HAP-1 (cell line): ENCODE data around the gene KLC4.

Source experiments
- DNase-seq, 2 experiments: peaks; one replicate each; pipeline ENCODE4 v3.0.0-alpha.2; 2016 to 2020; ENCODE audit warnings: low spot score in 2 of 2
- H3K27me3 ChIP-seq: fragments of 250-450 bp; sonication (Bioruptor Pico); 2 replicates; pipeline ENCODE4 v1.5.1; 2020; ENCODE audit warnings: low read depth, mild to moderate bottlenecking, moderate library complexity
- H3K36me3 ChIP-seq: fragments of 250-450 bp; sonication (Bioruptor Pico); replicated peaks from 2 replicates; pipeline ENCODE4 v1.5.1; 2020; ENCODE audit warnings: mild to moderate bottlenecking
- H3K4me1 ChIP-seq: fragments of 250-450 bp; sonication (Bioruptor Pico); 2 replicates; pipeline ENCODE4 v1.5.1; 2020; ENCODE audit warnings: mild to moderate bottlenecking
- H3K4me3 ChIP-seq: fragments of 250-450 bp; sonication (Bioruptor Pico); 2 replicates; pipeline ENCODE4 v1.5.1; 2020; ENCODE audit warnings: mild to moderate bottlenecking, moderate library complexity
- H3K9me3 ChIP-seq: fragments of 250-450 bp; sonication (Bioruptor Pico); 2 replicates; pipeline ENCODE4 v1.5.1; 2020; ENCODE audit warnings: mild to moderate bottlenecking, moderate library complexity
- in situ Hi-C: fragments of 300-500 bp; cut with MboI; formaldehyde crosslinking; loops from 3 replicates; pipeline ENCODE4 v1.14.3; 2020; ENCODE audit warnings: low sequenced_read_pairs, inconsistent platforms, mixed read lengths

The KLC4 gene

DNA sequence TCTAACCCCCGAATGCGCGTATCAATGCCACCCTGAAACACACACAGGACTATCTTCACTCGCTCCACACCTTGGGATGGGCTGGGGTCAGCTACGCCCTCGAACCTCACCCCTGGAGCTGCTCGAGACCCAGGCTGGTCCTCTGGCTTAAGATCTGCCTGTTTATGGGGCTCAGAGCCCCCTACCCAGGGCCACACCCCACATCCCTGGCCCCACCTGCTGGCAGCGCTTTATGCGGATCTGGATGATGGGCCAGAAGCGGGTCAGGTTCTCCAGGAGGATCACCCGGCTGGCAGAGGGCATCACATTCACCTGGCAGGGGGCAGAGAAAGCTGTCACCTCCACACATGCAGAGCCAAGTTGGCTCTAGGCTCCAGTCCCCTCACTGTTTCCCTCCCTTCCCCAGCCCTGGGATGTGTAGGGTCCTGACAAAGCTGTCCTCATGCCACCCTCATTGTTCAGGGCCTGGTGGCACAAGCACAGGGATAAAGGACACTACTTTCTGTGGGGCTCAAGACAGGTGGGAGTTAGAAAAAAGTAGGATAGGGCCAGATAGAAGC lies 14.0 kb upstream of the KLC4 start:
- no peaks in the 10 kb centered on the region for H3K9me3 ChIP-seq
- in situ Hi-C loops = no loop called here
- H3K36me3 ChIP-seq = peaks cover 81% of the 10 kb centered on the region
- no peak for DNase-seq
- no peaks in the 10 kb centered on the region for H3K27me3 ChIP-seq
- no peak overlapping the region for H3K4me3 ChIP-seq
- no peaks in the 10 kb centered on the region for H3K4me1 ChIP-seq

GRCh38 chr6:43047998-43048397 lies 11.4 kb upstream of the KLC4 start:
- in situ Hi-C loops = no loop called here
- H3K4me3 ChIP-seq = no peak overlapping the region
- DNase-seq = no peak
- no peaks in the 10 kb centered on the region for H3K27me3 ChIP-seq
- no peaks in the 10 kb centered on the region for H3K9me3 ChIP-seq
- peaks cover 6% of the 10 kb centered on the region; the same call in 1 of the 2 replicates for H3K4me1 ChIP-seq
- H3K36me3 ChIP-seq = peaks cover 81% of the 10 kb centered on the region

DNA sequence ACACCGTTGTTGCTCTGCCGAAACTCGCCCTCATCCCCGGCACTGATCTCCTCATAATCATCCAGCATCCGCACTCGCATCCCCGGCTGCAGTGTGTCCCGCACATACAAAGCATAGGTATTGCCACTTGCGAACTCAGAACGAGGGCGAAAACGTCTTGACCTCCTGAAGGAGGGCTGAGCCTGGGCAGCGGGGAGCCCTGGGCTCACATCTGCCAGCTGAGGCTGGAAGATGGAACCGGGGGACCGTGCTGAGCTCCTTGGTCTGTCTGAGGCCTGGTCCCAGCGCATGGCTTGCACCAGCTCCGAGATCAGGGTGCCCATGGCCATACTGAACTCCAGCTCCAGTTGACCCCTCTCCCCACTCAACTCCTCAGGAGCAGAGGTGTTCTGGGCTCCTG lies 8.4 kb upstream of the KLC4 start:
- no peaks in the 10 kb centered on the region for H3K27me3 ChIP-seq
- H3K9me3 ChIP-seq = no peaks in the 10 kb centered on the region
- in situ Hi-C loops = no loop called here
- no peak overlapping the region for H3K4me3 ChIP-seq
- H3K36me3 ChIP-seq = peaks cover 70% of the 10 kb centered on the region
- no peak for DNase-seq
- H3K4me1 ChIP-seq = peaks cover 8% of the 10 kb centered on the region; the same call in 1 of the 2 replicates

DNA sequence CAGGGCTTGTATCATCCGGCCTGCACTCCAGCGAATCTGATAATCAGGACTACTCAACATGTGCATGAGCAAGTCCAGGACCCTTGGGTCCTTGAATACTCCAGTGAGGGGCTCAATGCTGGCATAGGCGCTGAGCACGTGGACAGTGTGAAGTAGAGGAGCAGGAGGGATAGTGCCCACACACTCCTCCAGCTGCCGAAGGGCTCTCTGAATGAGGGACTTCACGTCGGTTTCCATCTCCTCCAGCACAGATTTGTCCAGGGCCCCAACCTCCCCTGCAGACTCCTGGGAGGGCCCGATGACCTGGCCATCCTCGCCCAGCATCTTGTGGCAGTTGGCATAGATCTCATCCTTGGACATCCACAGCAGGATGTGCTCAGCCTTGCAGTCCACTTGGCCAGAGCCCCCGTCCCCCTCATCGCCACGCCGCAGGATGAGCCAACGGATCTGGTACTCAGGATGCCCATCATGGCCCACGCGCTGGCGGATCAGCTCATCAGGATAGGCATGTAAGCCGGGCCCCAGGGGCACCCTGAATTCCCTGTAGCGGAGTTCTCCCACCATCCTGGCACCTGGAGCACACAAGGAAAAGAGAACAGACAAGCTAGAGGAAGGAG lies 7.1 kb upstream of the KLC4 start:
- Histone ChIP-seq H3K4me1 (peaks cover 8% of the 10 kb centered on the region; the same call in 1 of the 2 replicates), H3K27me3 (no peaks in the 10 kb centered on the region), H3K9me3 (no peaks in the 10 kb centered on the region), H3K36me3 (peaks cover 65% of the 10 kb centered on the region), H3K4me3 (peak overlapping the region; percentile 87)
- in situ Hi-C loops = no loop called here
- no peak for DNase-seq

- peak in 1 of 2 experiments; percentile 46 for DNase-seq
- no peaks in the 10 kb centered on the region for H3K27me3 ChIP-seq
- in situ Hi-C loops = no loop called here
- H3K4me3 ChIP-seq = peak overlapping the region; percentile 87
- peaks cover 64% of the 10 kb centered on the region for H3K36me3 ChIP-seq
- H3K9me3 ChIP-seq = no peaks in the 10 kb centered on the region
- H3K4me1 ChIP-seq = peaks cover 8% of the 10 kb centered on the region
Measured at GRCh38 chr6:43052842-43053544, 6.4 kb upstream of the KLC4 start.

DNA sequence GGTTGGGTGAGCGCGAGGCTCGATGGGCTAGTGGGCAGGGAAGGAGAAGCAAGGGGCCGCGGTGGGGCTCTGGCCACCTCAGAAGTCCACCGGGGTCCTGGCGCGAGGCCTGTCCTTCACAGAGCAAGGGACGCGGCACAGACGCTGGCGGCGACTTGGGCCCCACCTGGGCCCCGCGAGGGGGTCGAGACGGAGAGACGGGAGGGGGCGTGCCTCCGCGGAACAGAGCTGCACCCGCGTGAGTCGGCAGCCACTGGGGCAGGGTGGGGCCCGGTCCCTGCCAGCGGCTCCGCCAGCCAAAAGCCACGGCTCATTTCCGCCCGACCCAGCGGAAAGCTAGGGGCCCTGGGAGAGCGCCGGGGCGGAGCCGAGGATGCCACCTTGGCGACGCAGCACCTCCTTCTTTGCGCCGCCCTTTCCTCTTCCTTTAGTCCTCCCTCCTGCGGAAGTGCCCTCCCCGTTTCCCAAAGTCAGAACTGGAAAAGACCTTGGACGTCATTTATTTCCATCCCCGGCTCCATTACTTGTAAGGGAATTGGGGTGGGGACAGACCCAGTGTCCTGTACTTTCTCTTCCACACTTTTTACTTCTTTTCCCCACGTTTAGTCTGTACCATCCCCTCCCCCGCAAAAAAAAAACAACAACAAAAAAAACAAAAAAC lies 5.8 kb upstream of the KLC4 start, which contains the start of gene CUL7:
Gene CUL7, minus strand, starts transcription at position 307 of the 661 bp plus-strand sequence. CDS start 1,063 bp downstream, outside the sequence.
- Histone ChIP-seq H3K36me3 (peaks cover 61% of the 10 kb centered on the region), H3K4me3 (peak within 1 kb of the TSS; percentile 87), H3K9me3 (no peaks in the 10 kb centered on the region), H3K4me1 (peaks cover 14% of the 10 kb centered on the region), H3K27me3 (no peaks in the 10 kb centered on the region)
- peak; percentile 96 for DNase-seq
- in situ Hi-C loops = no loop called here

GRCh38 chr6:43054206-43054943 lies 5.1 kb upstream of the KLC4 start:
- Histone ChIP-seq H3K27me3 (no peaks in the 10 kb centered on the region), H3K36me3 (peaks cover 58% of the 10 kb centered on the region), H3K9me3 (no peaks in the 10 kb centered on the region), H3K4me1 (peaks cover 15% of the 10 kb centered on the region), H3K4me3 (peak overlapping the region; percentile 87)
- no peak for DNase-seq
- in situ Hi-C loops = no loop called here

DNA sequence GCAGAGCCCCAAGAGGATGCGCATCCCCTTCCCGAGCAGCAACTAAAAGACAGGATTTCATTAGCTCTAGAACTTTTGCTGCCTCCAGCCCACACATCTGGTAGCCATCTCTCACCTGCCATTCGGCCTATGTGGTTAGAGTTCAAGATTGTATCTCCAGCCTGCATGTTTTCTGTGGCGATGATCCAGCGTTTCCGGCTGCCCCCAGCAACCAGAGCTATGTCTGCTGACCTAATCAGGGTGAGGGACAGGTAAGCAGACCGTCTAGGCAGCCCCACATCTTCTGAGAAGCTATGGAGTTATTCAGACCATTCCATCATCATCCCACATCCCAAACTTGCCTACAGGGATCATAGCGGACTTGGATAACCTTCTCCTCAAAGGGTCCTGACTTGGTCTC lies 3.5 kb upstream of the KLC4 start:
- Histone ChIP-seq H3K27me3 (no peaks in the 10 kb centered on the region), H3K36me3 (peaks cover 42% of the 10 kb centered on the region), H3K4me1 (peaks cover 15% of the 10 kb centered on the region), H3K4me3 (no peak overlapping the region), H3K9me3 (no peaks in the 10 kb centered on the region)
- in situ Hi-C loops = no loop called here
- DNase-seq = no peak

DNA sequence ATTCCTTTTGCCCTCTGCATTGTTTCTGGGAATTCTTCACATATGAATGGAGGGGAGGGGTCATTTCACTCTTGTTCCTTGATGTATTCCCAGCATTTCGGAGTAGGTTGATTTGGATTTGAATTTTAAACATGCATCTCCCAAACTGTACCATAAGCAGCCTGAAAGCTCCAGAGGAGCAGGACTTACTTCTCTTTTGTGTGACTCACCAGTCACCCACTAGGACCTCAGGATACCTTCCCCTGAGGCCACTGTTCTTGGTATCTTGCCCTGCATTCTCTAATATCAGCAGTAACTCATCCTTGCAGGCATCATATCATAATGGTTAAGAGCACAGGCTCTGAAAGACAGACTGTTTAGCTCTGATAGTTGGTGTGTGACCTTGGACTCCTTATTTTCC lies 900 bp upstream of the KLC4 start:
- in situ Hi-C loops = no loop called here
- Histone ChIP-seq H3K36me3 (peaks cover 28% of the 10 kb centered on the region), H3K4me3 (peak overlapping the region; percentile 93), H3K4me1 (peaks cover 9% of the 10 kb centered on the region; the same call in 1 of the 2 replicates), H3K9me3 (no peaks in the 10 kb centered on the region), H3K27me3 (no peaks in the 10 kb centered on the region)
- DNase-seq = no peak

- Histone ChIP-seq H3K4me3 (peak overlapping the region; percentile 93), H3K36me3 (peaks cover 24% of the 10 kb centered on the region), H3K9me3 (no peaks in the 10 kb centered on the region), H3K4me1 (peaks cover 6% of the 10 kb centered on the region; the same call in 1 of the 2 replicates), H3K27me3 (no peaks in the 10 kb centered on the region)
- in situ Hi-C loops = no loop called here
- DNase-seq = peak in 1 of 2 experiments; percentile 25
Measured at GRCh38 chr6:43060034-43060754, 763 bp downstream of the KLC4 start.

DNA sequence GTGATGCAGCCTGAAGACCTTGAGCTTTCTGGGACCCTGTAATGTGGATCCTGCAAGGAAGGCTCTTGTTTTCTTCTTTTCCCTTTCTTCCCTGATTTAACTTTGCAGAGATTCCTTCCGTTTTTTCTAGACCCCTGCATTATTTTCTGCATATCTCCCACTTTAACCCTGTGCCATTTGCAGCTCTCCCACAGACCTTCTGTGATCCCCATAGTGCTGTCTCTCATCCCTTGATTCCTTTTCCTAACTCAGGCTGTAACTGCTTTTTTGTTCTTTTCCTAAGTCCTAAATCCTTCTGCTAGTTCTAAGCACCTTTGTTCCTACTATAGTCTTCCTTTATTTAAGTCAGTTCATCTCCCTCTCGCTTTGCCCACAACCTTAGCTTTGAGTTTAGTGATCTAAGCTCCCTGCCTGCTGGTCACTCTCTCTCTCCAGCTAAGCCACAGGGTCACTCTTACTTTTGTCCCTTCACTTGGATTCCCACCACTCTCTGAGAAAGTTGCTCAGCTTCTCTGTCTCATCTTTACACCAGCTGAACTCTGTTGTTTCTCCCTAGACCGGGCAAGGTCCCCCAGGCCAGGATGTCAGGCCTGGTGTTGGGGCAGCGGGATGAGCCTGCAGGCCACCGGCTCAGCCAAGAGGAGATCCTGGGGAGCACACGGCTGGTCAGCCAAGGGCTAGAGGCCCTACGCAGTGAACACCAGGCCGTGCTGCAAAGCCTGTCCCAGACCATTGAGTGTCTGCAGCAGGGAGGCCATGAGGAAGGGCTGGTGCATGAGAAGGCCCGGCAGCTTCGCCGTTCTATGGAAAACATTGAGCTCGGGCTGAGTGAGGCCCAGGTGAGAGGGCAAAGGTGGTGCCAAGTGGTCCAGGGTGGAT lies 1.6 kb downstream of the KLC4 start:
- Histone ChIP-seq H3K27me3 (no peaks in the 10 kb centered on the region), H3K9me3 (no peaks in the 10 kb centered on the region), H3K4me1 (peaks cover 6% of the 10 kb centered on the region; the same call in 1 of the 2 replicates), H3K36me3 (peaks cover 20% of the 10 kb centered on the region; the same call in 1 of the 2 replicates), H3K4me3 (no peak overlapping the region)
- in situ Hi-C loops = no loop called here
- no peak for DNase-seq

- no peak overlapping the region for H3K4me3 ChIP-seq
- H3K9me3 ChIP-seq = no peaks in the 10 kb centered on the region
- peaks cover 6% of the 10 kb centered on the region; the same call in 1 of the 2 replicates for H3K4me1 ChIP-seq
- in situ Hi-C loops = no loop called here
- H3K36me3 ChIP-seq = peaks cover 16% of the 10 kb centered on the region; the same call in 1 of the 2 replicates
- no peaks in the 10 kb centered on the region for H3K27me3 ChIP-seq
- DNase-seq = no peak
Measured at GRCh38 chr6:43061861-43062260, 2.4 kb downstream of the KLC4 start.
